HG02840 (cell line): ENCODE results near the gene LTBP1.
"Not testable (repeated sequence)": the region's sequence is repeated elsewhere in the genome, so short reads cannot be mapped to it uniquely, and the experiment has no call there.

Experiments
- ATAC-seq: cut with Tn5 transposase; IDR thresholded peaks from one replicate; pipeline ENCODE4 v1.9.1; 2021; ENCODE audit warnings: mild to moderate bottlenecking, moderate library complexity, moderate number of reproducible peaks; ENCODE audit not compliant: unreplicated experiment, low FRiP score

The LTBP1 gene

DNA sequence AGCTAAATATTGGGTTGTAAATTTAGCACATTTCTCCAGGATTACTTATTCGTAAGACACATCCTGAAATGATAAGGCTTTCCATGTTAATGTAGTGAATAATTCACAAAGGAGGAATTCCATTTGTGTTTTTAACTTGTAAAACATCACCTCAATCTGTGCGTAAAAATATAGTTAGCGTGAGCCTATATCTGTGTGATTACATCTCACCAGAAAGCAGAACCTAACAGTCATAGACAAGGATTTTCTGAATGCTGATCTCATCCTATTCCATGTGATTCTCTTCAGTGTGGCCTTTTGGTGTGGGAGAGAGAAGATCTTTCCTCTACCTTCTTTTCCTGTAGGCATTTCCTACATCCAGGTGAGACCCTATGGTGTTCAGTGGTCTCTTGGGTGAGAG, 266.5 kb downstream of the LTBP1 start:
- no peak for ATAC-seq

DNA sequence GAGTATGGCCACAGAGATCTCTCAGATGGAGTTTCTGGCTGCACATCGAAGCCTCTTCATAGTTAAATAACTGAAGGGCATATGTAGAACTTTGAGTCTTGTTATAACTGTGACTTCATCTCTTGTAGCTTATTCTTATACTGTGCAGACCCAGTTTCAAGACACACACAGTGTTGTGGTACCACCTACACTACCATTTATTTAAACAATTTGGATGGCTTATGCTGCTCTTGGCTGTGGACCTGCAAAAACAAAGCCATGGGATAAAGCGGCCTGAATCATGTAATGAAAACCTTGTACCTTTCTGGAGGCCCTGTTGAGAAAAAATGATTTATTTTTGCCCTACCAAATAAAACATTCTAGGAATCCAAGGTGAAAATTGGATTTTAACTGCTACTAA, 266.9 kb downstream of the LTBP1 start:
- ATAC-seq: no peak

DNA sequence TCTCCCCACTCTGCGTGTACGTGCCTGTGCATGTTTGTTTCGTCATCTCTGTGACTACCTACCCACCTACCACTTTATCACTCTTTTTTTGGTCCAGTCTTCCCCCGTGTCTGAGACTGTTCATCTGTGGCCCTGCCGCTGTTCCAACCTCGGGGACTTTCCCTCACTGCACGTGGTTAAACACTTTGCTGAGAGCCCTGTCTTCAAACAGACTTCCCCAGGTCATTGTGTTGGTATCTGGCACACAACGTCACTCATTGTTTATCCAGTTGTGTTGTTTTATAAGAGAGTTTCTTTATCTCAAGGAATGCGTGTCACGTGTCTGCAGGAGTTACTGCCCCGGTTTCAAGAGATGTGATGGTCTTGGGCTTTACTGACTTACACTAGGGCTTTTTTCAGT, 267.7 kb downstream of the LTBP1 start:
- ATAC-seq: no peak

DNA sequence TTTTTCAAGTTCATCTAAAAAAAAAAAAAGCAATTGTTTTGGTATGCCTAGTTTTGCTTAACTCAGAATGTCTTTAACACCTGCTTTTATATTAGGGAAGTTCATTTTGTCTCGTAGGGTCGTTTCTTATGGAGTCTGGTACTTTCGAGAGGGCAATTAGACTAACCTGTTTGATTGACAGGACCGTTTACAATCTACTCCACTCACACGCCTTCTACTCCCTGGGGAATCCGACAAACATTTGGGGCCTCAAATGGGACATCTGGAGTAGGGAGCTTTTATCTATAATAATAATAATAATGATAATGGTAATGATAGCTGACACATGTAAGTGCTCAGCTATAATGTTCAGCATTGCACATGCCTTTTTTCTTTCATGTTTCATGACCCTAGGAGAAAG, 268.1 kb downstream of the LTBP1 start:
- ATAC-seq: no peak

DNA sequence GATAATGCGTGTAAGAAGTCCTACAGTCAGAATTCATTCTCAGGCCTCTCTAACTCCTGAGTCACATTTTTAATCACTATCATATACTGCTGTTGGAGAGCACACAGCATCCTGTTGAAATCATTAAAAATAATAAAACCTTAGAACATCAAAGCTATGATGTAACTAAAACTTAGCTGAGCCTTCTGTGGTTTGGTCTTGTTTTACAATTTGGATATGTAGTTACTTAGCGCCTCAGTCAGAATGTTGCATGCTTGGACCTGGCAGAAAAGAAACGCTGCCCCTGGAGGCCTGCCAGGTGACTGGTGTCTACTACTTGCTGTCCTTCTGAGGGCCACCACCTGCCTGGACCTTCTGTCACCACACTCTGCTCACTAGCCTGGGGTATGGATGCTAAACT, 268.5 kb downstream of the LTBP1 start:
- ATAC-seq: no peak

DNA sequence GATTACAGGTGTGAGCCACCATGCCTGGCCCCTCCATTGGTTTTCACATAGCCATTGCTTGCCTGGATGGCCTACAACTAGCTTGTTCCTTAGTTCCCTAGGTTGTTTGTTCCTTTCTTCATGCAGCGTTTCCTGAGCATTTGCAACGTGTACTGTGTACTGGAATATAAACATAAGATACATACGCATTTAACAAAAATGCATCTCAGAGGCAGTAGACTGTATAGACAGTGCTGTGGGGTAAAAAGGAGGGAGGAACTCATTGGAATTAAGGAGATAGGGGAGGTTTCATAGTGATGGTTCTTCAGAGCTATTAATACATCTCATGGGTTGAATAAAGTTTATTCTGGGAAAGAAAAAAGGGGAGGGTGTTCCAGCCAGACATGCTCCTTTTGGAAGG, 269.2 kb downstream of the LTBP1 start:
- ATAC-seq: no peak

DNA sequence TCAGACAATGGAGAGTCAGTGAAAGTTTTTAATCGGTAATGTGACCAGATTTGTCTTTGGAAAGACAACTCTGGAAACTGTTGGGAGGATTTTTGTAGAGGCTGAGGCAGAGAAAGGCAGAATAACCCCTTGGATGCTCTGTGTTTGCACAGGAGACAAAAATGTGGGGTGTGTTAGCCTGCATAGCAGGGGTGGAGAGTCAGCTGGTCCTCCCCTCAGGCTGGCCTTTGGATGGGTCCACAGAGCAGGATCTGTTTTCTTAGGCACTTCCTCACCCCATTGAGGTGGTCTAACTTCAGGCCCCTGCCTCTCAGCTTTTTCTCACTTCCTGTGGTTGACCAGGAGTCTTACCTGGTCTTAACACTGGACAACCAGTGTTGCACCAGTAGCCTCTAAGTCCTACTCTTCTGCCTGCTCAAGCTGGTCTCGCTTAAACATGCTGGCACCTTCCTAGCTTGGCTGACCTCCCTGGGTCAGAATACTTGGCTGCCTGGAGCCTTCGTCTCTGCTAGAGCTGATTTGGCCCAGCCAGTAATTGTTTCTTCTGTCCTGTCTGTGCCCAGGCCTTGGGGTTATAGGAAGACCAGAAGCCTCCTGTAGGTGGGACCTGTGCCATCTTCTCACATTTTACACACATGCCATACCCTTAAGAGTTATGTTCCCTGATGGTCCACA, 269.9 kb downstream of the LTBP1 start:
- ATAC-seq: no peak

DNA sequence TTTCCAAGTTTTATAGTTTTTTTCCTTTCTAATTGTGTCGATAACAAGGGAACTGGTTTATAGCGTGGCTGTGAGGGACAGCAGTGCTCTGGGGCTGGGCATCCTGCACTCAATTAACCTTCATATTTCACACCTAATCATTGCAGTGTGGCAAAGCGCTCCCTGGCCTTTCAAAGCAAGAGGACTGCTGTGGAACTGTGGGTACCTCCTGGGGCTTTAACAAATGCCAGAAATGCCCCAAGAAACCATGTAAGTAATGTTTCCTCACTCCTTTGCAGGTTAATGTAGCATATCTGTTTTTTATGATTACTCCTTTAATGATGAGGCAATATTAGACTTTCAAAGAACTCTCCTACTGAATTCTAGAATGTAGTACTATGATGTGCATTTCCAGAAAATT, 270.7 kb downstream of the LTBP1 start:
- ATAC-seq: no peak

DNA sequence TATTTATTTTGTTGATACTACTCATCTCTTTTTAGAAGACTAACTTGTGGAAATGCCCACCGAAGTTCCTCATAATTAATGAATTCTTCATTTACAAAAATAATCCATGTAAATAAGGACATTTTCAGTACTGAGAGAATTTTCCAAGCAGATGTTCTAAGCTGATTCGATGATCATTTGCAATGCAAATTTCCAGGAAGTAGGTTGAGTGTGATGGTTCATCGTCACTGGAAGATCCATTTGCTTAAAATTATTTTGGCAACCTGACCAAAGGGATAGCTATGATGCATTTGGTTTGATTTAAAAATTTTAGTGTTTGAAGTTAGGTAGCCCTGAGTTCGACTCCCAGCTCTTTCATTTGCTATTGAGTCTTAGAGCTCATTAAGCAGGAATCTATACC, 272.4 kb downstream of the LTBP1 start:
- ATAC-seq: no peak

DNA sequence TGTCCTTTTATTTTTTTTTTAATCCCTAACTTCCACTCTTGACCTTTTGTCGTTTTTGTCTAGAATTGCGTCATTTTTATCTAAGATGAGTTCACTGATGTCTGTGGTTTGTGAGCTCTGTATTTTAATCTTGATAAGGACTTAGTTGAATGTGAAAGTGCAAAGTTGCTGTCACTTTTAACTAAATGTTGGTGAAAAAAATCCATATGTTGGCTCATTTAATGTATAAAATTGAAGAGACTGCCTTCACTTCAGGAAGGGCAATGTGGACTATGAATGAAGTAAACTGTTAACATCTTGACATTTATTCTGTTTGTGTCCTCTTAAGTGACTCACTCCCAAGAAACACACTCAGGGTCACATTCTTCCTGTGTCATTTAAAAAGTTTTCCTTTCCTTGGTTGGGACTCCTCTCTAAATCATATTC, 273.1 kb downstream of the LTBP1 start:
- ATAC-seq: no peak

DNA sequence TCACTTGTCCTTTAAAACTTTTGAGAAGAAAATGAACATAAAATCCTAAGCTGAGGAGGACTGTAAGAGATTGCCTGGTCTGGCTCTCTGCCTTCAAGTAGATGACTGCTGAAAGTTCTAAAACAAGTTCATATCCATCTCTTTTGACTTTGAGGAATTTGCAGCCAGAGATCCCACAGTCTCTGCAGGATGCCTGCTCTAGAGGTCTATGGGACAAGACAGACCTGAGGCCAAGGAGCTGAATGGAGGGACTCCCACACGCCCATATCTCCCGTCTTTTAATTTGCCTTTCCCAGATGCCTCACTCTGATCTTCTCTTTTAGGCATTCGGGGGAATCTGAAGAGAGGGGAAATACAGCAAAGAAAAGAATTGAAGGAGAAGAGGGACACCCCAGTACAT, 273.8 kb downstream of the LTBP1 start:
- no peak for ATAC-seq

DNA sequence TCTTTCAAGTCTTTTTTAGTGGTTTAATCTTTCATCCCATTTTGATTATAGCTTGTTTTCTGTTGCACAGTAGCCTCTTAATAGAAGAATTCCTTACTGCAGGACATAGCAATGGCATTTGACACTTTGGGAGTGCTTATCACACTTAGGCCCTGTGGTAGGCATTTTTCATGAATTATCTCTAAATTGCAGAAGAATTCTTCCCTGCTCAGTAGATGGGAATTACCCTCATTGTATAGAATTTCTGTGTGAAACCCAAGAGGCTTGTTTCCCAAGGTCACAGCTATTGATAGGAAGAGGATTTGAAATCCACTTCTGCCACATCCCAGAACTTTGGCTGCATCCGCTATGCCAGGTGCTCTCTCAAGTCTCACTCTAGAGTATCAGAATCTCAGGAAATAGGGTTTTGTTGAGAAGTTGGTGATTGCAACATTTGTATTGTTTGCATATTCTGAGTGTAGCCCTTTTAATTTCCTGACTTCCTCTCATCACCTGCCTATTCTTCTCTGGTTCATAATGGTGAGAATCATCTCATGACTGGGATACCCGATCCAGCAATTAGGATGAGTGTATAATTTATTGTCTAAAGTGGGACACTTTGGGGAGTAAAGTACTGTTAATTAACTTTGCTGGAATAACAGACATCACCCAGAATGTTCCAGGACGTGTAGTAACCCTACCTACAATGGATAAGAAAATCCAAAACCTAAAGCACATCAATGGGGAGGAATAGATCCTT, 274.5 kb downstream of the LTBP1 start:
- ATAC-seq: no peak

DNA sequence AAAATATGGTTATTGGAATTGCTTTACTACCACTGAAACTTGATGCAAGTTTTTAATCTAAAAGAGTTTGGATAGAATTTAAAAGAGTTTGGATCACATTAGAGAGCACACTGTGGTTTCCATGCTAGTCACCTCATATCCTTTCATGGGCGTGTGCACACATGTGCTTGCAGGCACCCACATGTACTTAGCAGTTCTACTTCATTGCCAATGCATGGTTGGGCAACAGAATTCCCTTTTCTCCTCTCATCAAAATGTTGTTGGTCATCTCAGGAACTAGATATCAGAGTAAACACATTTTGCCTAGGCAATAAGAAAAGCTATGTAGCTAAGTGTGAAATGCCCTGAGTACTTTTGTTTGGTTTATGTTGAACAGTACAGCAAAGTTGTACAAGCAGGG, 275.6 kb downstream of the LTBP1 start:
- ATAC-seq: no peak

DNA sequence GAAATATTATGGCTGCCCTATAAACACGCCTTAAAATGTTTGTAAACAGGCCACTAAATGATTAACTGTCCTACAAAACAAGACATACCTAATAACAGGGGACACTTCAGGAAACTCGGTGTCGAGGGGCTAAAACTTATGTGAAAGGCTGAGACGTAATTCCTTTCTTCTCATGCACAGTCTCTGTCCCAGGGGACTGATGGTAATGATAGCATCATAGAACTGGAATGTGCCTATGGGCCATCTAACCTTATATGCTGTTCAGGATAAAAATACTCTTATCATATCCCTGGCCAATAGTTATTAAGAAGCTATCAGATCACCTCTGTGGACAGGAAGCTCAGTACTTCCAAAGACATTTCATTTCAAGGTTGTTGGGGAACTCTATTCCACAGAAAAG, 277.1 kb downstream of the LTBP1 start:
- no peak for ATAC-seq

DNA sequence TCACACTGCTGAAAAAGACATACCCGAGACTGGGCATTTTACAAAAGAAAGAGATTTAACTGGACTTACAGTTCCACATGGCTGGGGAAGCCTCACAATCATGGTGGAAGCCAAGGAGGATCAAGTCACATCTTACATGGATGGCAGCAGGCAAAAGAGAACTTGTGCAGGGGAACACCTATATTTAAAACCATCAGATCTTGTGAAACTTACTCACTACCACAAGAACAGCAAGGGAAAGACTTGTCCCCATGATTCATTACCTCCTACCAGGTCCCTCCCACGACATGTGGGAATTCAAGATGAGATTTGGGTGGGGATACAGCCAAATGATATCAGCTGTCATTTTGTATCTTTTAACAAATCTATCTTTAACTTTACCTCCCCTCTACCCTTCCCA, 278.6 kb downstream of the LTBP1 start:
- no peak for ATAC-seq

DNA sequence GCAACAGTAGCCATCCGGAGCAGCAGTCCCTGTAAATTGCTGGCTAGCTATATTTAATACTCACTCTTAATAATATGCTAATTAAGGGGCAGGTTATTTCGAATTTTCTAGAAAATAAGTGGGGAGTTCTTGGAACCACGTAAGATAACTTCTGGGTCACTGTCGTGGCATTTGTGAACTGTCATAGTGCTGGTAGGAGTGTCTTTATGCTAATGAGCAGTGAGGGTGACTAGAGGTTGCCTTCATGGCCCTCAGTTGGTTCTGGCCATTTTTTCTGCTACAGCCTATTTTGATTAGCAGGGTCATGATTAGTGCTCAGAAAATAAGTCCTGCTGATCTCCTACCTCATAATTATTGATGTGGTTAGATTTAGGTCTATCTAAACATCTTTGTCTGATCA, 279.8 kb downstream of the LTBP1 start:
- ATAC-seq: no peak

DNA sequence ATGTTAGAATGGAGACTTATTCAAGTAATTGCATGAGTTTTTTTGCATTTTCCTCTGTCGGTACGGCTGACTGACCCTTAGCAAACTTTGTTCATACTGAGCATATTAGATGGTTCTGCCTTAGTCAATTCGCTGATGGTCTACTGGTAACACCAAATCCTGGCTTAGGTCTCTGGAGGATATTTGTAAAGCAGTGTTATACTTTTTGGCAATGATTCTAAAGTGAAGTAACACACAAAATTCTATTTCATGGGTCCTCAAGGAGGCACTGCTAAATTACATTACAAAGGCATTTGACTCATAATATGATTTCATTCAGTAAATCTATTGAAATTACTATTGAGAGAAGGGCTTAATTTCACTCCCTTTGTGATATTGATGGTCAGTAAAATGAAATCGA, 282.9 kb downstream of the LTBP1 start:
- no peak for ATAC-seq

DNA sequence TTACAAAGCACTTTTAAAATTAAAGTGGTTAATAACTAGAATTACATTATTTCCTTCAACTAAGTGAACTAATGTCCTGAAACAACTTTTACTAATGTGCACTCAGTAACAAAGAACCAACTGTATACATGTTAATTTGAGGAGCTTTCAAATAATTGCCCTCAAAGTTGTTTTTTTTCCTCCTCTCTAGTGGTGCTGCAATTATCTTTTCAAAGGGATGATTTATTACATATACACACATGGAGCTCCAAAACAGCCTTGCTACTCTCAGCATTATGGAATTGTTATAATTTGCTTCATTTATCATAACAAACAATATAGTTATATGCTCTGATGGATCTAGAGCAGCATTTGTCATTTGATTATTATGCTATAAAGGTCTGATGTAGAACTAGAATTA, 283.4 kb downstream of the LTBP1 start:
- ATAC-seq: no peak

DNA sequence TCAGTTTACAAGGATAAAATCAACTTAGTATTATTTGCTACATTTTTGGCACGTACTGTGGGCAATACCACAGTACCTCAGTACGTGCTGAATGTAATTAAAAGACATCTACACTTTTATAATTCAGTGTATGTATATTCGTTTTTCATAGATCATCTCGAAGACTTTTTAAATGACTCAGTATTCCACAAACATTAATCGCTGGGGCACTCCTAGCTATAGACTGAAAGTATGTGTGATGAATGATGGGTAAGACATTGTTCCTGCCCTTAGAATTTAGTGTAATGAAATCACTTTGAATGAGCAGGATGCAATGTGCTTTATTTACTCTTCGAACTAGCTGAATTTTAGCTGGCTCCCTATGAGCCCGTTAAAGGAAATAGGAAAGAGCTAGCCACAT, 284.1 kb downstream of the LTBP1 start:
- ATAC-seq: no peak

DNA sequence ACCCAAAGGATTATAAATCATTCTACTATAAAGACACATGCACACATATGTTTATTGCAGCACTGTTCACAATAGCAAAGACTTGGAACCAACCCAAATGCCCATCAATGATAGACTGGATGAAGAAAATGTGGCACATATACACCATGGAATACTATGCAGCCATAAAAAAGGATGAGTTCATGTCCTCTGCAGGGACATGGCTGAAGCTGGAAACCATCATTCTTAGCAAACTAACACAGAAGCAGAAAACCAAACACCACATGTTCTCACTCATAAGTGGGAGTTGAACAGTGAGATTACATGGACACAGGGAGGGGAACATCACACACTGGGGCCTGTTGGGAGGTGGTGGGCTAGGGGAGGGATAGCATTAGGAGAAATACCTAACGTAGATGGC, 288.8 kb downstream of the LTBP1 start:
- ATAC-seq: not testable (repeated sequence)

DNA sequence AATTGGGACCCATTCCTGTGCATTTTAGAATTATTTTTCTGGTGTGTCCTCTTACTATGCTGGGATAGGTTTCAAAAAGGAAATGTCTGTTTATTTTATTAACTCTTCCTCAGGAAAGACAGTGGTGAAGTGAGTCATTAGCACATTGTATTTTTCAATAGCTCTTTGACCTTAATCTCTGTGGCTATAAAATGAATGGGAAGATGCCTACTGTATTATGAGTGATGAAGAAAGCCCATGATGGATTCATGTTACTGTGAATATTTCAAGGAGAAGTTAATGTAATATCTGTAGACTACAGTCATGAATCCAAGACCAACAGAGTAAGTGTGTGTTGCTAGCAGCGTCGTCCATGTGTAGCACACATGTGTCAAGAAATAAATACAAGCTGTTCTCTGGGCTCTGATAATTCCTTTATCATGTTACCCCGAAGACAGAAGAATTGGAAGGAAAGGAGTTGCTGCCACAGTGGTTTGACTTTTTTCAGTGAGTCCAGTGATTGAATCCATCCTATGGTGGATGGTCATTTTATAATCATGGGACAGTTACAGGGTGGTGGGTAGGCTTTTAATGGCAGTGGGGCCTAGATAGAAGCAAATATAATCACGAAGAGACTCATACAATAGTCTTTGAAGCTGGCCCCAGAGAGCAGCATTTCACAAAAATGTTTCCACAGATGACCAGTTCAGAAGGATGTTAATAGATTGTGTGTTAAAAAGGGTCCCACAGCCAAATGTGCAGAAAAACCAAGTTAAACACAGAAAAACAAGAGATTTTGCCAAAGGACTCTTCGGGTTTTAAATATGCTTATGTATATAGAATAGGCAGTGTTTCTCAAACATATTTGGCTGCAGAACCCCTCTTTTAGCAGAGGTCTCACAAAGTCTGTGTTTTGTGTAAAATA, 290.0 kb downstream of the LTBP1 start:
- ATAC-seq: no peak
